Neural progenitor cell (in vitro differentiated cells): ENCODE measurements around the gene BZW1.

Source experiments
- EZH2 ChIP-seq: fragments of 200-600 bp; sonication (generic); IDR thresholded peaks from 2 replicates; pipeline ENCODE4 v1.6.1; 2017; ENCODE audit warnings: antibody characterized with exemption, mild to moderate bottlenecking, moderate library complexity
- TF ChIP-seq, protein P1 (sequence below): fragments of 200-600 bp; sonication (generic); IDR thresholded peaks from 2 replicates; pipeline ENCODE4 v1.5.1; 2017; ENCODE audit warnings: antibody characterized with exemption, mild to moderate bottlenecking

DNA sequence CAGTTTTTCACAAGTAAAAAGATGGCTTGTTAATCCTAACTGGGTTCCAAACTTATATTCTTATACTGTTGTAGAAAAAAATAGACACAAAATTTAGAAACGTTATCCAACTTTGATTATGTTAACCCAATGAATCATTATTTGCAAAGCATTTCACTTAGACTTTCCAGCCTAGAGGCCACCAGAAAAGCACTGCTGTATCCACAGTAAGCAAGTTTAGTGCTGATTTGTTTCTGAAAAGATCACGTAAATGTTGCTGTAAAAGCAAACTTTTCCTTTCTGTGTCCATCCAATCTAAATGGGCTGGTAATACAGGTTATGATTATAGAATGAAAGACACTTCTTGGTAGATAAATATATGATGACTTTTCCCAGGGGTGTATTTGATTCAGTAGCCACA, 17.6 kb upstream of the BZW1 start:
- TF ChIP-seq, protein P1, sequence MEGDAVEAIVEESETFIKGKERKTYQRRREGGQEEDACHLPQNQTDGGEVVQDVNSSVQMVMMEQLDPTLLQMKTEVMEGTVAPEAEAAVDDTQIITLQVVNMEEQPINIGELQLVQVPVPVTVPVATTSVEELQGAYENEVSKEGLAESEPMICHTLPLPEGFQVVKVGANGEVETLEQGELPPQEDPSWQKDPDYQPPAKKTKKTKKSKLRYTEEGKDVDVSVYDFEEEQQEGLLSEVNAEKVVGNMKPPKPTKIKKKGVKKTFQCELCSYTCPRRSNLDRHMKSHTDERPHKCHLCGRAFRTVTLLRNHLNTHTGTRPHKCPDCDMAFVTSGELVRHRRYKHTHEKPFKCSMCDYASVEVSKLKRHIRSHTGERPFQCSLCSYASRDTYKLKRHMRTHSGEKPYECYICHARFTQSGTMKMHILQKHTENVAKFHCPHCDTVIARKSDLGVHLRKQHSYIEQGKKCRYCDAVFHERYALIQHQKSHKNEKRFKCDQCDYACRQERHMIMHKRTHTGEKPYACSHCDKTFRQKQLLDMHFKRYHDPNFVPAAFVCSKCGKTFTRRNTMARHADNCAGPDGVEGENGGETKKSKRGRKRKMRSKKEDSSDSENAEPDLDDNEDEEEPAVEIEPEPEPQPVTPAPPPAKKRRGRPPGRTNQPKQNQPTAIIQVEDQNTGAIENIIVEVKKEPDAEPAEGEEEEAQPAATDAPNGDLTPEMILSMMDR = no peak
- no peak for TF ChIP-seq EZH2
